Astrocyte (in vitro differentiated cells and primary cell): ENCODE measurements around the gene HSPA9. TPM values are rescaled to one million over a fixed set of nuclear protein-coding genes. Genes with fewer than 3 reads are reported as not detected.

Experiments
- DNase-seq: peaks from one replicate; pipeline ENCODE4 v3.0.0-alpha.2; 2010; ENCODE audit warnings: low read depth
- FAIRE-seq: peaks from 2 replicates; lab custom pipeline; 2011; peaks lifted over from hg19 to GRCh38; lab: Jason Lieb, UNC
- H2AFZ ChIP-seq: 2 replicates; pipeline ENCODE4 v1.6.0; 2012; ENCODE audit warnings: low read depth, low read length, inconsistent platforms
- H3K27ac ChIP-seq: 2 replicates; pipeline ENCODE4 v1.5.1; 2011; ENCODE audit warnings: low read depth, low read length, inconsistent platforms
- H3K27me3 ChIP-seq: 2 replicates; pipeline ENCODE4 v1.6.0; 2011; ENCODE audit warnings: low read length, inconsistent platforms; ENCODE audit not compliant: insufficient read depth
- H3K36me3 ChIP-seq: 2 replicates; pipeline ENCODE4 v1.5.1; 2011; ENCODE audit warnings: low read length, inconsistent platforms; ENCODE audit not compliant: insufficient read depth
- H3K4me1 ChIP-seq: 2 replicates; pipeline ENCODE4 v1.5.1; 2011; ENCODE audit warnings: low read length, inconsistent platforms; ENCODE audit not compliant: insufficient read depth
- H3K4me2 ChIP-seq: 2 replicates; pipeline ENCODE4 v1.6.0; 2012; ENCODE audit warnings: low read length, inconsistent platforms
- H3K4me3 ChIP-seq: 2 replicates; pipeline ENCODE4 v1.5.1; 2011; ENCODE audit warnings: low read depth, mild to moderate bottlenecking, low read length, inconsistent platforms; ENCODE audit not compliant: insufficient read depth
- H3K79me2 ChIP-seq: 2 replicates; pipeline ENCODE4 v1.6.0; 2012; ENCODE audit warnings: mild to moderate bottlenecking, low read length, inconsistent platforms; ENCODE audit not compliant: insufficient read depth
- H3K9ac ChIP-seq: 2 replicates; pipeline ENCODE4 v1.6.0; 2012; ENCODE audit warnings: mild to moderate bottlenecking, low read length, inconsistent platforms
- H3K9me3 ChIP-seq: 2 replicates; pipeline ENCODE4 v1.5.1; 2012; ENCODE audit warnings: low read depth, mild to moderate bottlenecking, low read length, inconsistent platforms; ENCODE audit not compliant: insufficient read depth
- H4K20me1 ChIP-seq: 2 replicates; pipeline ENCODE4 v1.6.0; 2012; ENCODE audit warnings: low read length, inconsistent platforms; ENCODE audit not compliant: insufficient read depth
- H3K27ac Mint-ChIP-seq: one replicate; pipeline ENCODE4 v1.8.0; 2021; ENCODE audit warnings: mild to moderate bottlenecking, mixed read lengths; ENCODE audit not compliant: unreplicated experiment
- H3K27me3 Mint-ChIP-seq: one replicate; pipeline ENCODE4 v1.8.0; 2021; ENCODE audit warnings: low read depth, mixed read lengths; ENCODE audit not compliant: unreplicated experiment
- H3K36me3 Mint-ChIP-seq: one replicate; pipeline ENCODE4 v1.8.0; 2021; ENCODE audit warnings: low read depth, mixed read lengths; ENCODE audit not compliant: unreplicated experiment
- H3K4me1 Mint-ChIP-seq: one replicate; pipeline ENCODE4 v1.8.0; 2021; ENCODE audit warnings: low read depth, mixed read lengths; ENCODE audit not compliant: unreplicated experiment
- H3K4me3 Mint-ChIP-seq: one replicate; pipeline ENCODE4 v1.8.0; 2021; ENCODE audit warnings: mild to moderate bottlenecking, moderate library complexity, mixed read lengths; ENCODE audit not compliant: unreplicated experiment
- H3K9me3 Mint-ChIP-seq: one replicate; pipeline ENCODE4 v1.8.0; 2021; ENCODE audit warnings: mild to moderate bottlenecking, mixed read lengths; ENCODE audit not compliant: unreplicated experiment
- CTCF ChIP-seq: IDR thresholded peaks from 2 replicates; pipeline ENCODE4 v1.5.1; 2011; ENCODE audit warnings: low read depth, mild to moderate bottlenecking, inconsistent platforms, low read length, moderate library complexity; ENCODE audit not compliant: insufficient read depth
- EZH2 ChIP-seq: IDR thresholded peaks from 2 replicates; pipeline ENCODE4 v1.6.1; 2012; ENCODE audit warnings: mild to moderate bottlenecking, low read length, inconsistent platforms; ENCODE audit not compliant: insufficient read depth
- total RNA-seq: library from RNA; stranded (reverse); gene quantifications from 2 replicates; pipeline ENCODE4 v1.2.1, GENCODE V29; 2021

Gene HSPA9
- total RNA-seq, 1 donor from 2014 or later, result 266 TPM

- Histone ChIP-seq H4K20me1 (peaks cover 21% of the 10 kb centered on the region), H3K27ac (no peak overlapping the region), H2AFZ (no peak overlapping the region), H3K4me2 (no peak overlapping the region), H3K4me3 (no peak overlapping the region), H3K27me3 (no peaks in the 10 kb centered on the region), H3K4me1 (peaks cover 6% of the 10 kb centered on the region), H3K9ac (no peak overlapping the region), H3K9me3 (no peaks in the 10 kb centered on the region), H3K79me2 (peaks cover 29% of the 10 kb centered on the region), H3K36me3 (peaks cover 3% of the 10 kb centered on the region)
- H3K27me3 Mint-ChIP-seq, result no peaks in the 10 kb centered on the region
- H3K27ac Mint-ChIP-seq, result no peak overlapping the region
- no peak overlapping the region for H3K4me3 Mint-ChIP-seq
- peaks cover 9% of the 10 kb centered on the region for H3K36me3 Mint-ChIP-seq
- peaks cover 2% of the 10 kb centered on the region for H3K9me3 Mint-ChIP-seq
- no peak for DNase-seq
- H3K4me1 Mint-ChIP-seq, result peaks cover 6% of the 10 kb centered on the region
- TF ChIP-seq CTCF, result no peak
- TF ChIP-seq EZH2, result no peak
- FAIRE-seq, result no peak
Measured at GRCh38 chr5:138577452-138577851, 2.3 kb upstream of the HSPA9 start.

GRCh38 chr5:138574744-138575193 is 432 bp downstream of the HSPA9 start:
- peak overlapping the region; percentile 92 for H3K4me2 ChIP-seq
- H3K79me2 ChIP-seq, result peaks cover 55% of the 10 kb centered on the region
- FAIRE-seq, result no peak
- no peaks in the 10 kb centered on the region for H3K27me3 Mint-ChIP-seq
- H3K4me3 ChIP-seq, result peak overlapping the region; percentile 98
- H3K9me3 Mint-ChIP-seq, result peaks cover 2% of the 10 kb centered on the region
- peaks cover 15% of the 10 kb centered on the region for H3K36me3 Mint-ChIP-seq
- peak overlapping the region; percentile 100 for H3K27ac Mint-ChIP-seq
- peak overlapping the region; percentile 96 for H3K4me3 Mint-ChIP-seq
- H3K9ac ChIP-seq, result peak overlapping the region; percentile 99
- no peak for TF ChIP-seq CTCF
- TF ChIP-seq EZH2, result no peak
- H3K4me1 Mint-ChIP-seq, result peaks cover 16% of the 10 kb centered on the region
- peak overlapping the region; percentile 90 for H2AFZ ChIP-seq
- H3K36me3 ChIP-seq, result peaks cover 25% of the 10 kb centered on the region
- H3K9me3 ChIP-seq, result no peaks in the 10 kb centered on the region
- peak overlapping the region; percentile 100 for H3K27ac ChIP-seq
- H4K20me1 ChIP-seq, result peaks cover 43% of the 10 kb centered on the region
- H3K27me3 ChIP-seq, result no peaks in the 10 kb centered on the region
- H3K4me1 ChIP-seq, result peaks cover 7% of the 10 kb centered on the region
- DNase-seq, result peak; percentile 6

DNA sequence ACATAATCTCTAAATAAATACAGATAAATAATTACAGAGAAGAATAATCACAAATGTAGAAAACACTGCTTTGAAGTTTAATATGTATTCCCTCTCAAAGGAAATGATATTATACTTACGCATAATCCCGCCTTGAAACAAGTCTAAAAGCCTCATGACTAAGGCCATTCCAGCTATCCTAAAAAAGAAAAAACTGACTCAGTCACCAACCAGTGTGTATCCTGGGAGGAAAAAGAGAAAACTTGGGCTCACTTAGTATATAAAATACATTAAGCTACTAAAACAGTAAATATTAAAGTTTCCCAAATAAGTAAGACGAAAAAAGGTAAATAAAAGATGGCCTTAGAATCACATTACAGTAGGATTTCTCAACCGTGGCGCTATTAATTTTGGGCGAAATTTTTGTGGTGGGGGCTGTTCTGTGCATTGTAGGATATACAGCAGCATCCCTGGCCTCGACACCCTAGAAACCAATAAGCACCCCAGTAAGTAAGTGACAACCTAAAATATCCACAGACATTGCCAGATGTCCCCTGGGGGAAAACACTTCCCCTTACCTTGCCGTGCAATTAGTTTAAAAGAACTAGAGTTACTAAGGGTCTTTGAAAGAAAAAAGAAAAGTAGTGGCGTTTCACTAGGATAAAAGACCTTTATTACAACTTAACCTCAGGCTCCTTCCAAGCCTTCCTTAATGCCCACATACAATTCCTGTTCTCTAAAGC is 1.1 kb downstream of the HSPA9 start:
- FAIRE-seq (no peak), DNase-seq (peak; percentile 10)
- H3K9me3 ChIP-seq, result no peaks in the 10 kb centered on the region
- peaks cover 61% of the 10 kb centered on the region for H3K79me2 ChIP-seq
- peaks cover 2% of the 10 kb centered on the region for H3K9me3 Mint-ChIP-seq
- no peak overlapping the region for H2AFZ ChIP-seq
- TF ChIP-seq CTCF (no peak), EZH2 (no peak)
- peaks cover 49% of the 10 kb centered on the region for H4K20me1 ChIP-seq
- H3K36me3 ChIP-seq, result peaks cover 31% of the 10 kb centered on the region
- no peaks in the 10 kb centered on the region for H3K27me3 ChIP-seq
- peak overlapping the region; percentile 100 for H3K27ac ChIP-seq
- peak overlapping the region; percentile 92 for H3K4me2 ChIP-seq
- H3K27me3 Mint-ChIP-seq, result no peaks in the 10 kb centered on the region
- peak overlapping the region; percentile 99 for H3K9ac ChIP-seq
- H3K4me1 ChIP-seq, result peaks cover 10% of the 10 kb centered on the region
- peak overlapping the region; percentile 100 for H3K27ac Mint-ChIP-seq
- H3K36me3 Mint-ChIP-seq, result peaks cover 15% of the 10 kb centered on the region
- peak overlapping the region; percentile 98 for H3K4me3 ChIP-seq
- peaks cover 19% of the 10 kb centered on the region for H3K4me1 Mint-ChIP-seq
- H3K4me3 Mint-ChIP-seq, result peak overlapping the region; percentile 96
